CD4-positive, alpha-beta T cell (primary cell): ENCODE data around the gene SLFN12L. TPM values are rescaled to one million over a fixed set of nuclear protein-coding genes. Genes with fewer than 3 reads are reported as not detected.
"Not testable (repeated sequence)": the region's sequence is repeated elsewhere in the genome, so short reads cannot be mapped to it uniquely, and the experiment has no call there.

Source experiments
- ATAC-seq: fragments of 200-7000 bp; cut with Tn5 transposase; one replicate; pipeline ENCODE4 v1.10.0; 2022; ENCODE audit warnings: mild to moderate bottlenecking; ENCODE audit not compliant: poor library complexity
- CTCF ChIA-PET: fragments of 350-600 bp; sonication (Branson Sonifier 250); formaldehyde crosslinking; loops from one replicate; lab custom pipeline; 2021; ENCODE audit warnings: antibody characterized with exemption, inconsistent platforms; lab: Charles Lee
- POLR2A ChIA-PET: fragments of 350-600 bp; sonication (Branson Sonifier 250); formaldehyde crosslinking; loops from one replicate; lab custom pipeline; 2021; ENCODE audit warnings: antibody characterized with exemption, inconsistent platforms; lab: Charles Lee
- DNase-seq, 14 experiments: peaks; one replicate each; pipeline ENCODE4 v3.0.0-alpha.2; 2013 to 2020; ENCODE audit warnings: mixed read lengths in 2 of 14
- H3K27ac ChIP-seq, 2 donors: one replicate each; pipeline versions ENCODE4 v1.5.1 to v1.7.0; 2013; ENCODE audit warnings: low read length in 2 of 2, low read depth in 1 of 2, mild to moderate bottlenecking in 1 of 2
- H3K27me3 ChIP-seq, 2 experiments: 1 replicate in 1 of 2; 2 replicates in 1 of 2; pipeline versions ENCODE4 v1.6.1 to v1.7.0; 2013; ENCODE audit warnings: low read length in 2 of 2, control low read depth in 1 of 2, mild to moderate bottlenecking in 1 of 2, moderate library complexity in 1 of 2; ENCODE audit not compliant: insufficient read depth in 2 of 2, control insufficient read depth in 1 of 2
- H3K36me3 ChIP-seq: one replicate; pipeline ENCODE4 v1.6.1; 2013; ENCODE audit warnings: low read length, control low read depth; ENCODE audit not compliant: insufficient read depth
- H3K4me1 ChIP-seq: one replicate; pipeline ENCODE4 v1.6.1; 2013; ENCODE audit warnings: low read length, control low read depth; ENCODE audit not compliant: insufficient read depth
- H3K4me3 ChIP-seq: one replicate; pipeline ENCODE4 v1.5.1; 2013; ENCODE audit warnings: mild to moderate bottlenecking, low read length, moderate library complexity
- H3K9me3 ChIP-seq, 2 experiments: 1 replicate in 1 of 2; 2 replicates in 1 of 2; pipeline versions ENCODE4 v1.6.1 to v1.7.0; 2013; ENCODE audit warnings: low read length in 2 of 2, mild to moderate bottlenecking in 2 of 2, control low read depth in 1 of 2, moderate library complexity in 1 of 2; ENCODE audit not compliant: control insufficient read depth in 1 of 2, insufficient read depth in 1 of 2
- H3K27ac Mint-ChIP-seq: one replicate; pipeline ENCODE4 v1.8.0; 2020; ENCODE audit warnings: mixed read lengths
- H3K27me3 Mint-ChIP-seq: one replicate; pipeline ENCODE4 v1.8.0; 2021; ENCODE audit warnings: mixed read lengths
- H3K36me3 Mint-ChIP-seq: one replicate; pipeline ENCODE4 v1.8.0; 2021; ENCODE audit warnings: low read depth, mixed read lengths
- H3K4me1 Mint-ChIP-seq: one replicate; pipeline ENCODE4 v1.8.0; 2021; ENCODE audit warnings: low read depth, mixed read lengths
- H3K4me3 Mint-ChIP-seq: one replicate; pipeline ENCODE4 v1.8.0; 2020; ENCODE audit warnings: mild to moderate bottlenecking, mixed read lengths
- H3K9me3 Mint-ChIP-seq: one replicate; pipeline ENCODE4 v1.8.0; 2020; ENCODE audit warnings: mixed read lengths
- CTCF ChIP-seq: fragments of 200-600 bp; IDR thresholded peaks from one replicate; pipeline ENCODE4 v1.8.0; 2022; ENCODE audit warnings: antibody characterized with exemption, mild to moderate bottlenecking
- intact Hi-C, 2 experiments: fragments of 100-400 bp; cut with DNase I in 1 of 2; cut with micrococcal nuclease in 1 of 2; formaldehyde crosslinking; loops; one replicate each; pipeline versions ENCODE4 v1.15.1 to v1.9.0; 2023 to 2025; cut with DNase I, micrococcal nuclease
- total RNA-seq, 174 experiments: library from RNA in 2 of 174; stranded (reverse) in 2 of 174; gene quantifications; one replicate each; pipeline ENCODE4 v1.2.3 and lab custom pipeline; 2021 to 2026

SLFN12L gene
- total RNA-seq, 2 experiments from 2014 or later: 23.4 to 24.3 TPM

GRCh38 chr17:35519906-35520442 lies 17.5 kb downstream of the SLFN12L start:
- ChIA-PET POLR2A (interaction anchor here (0.8 to 1.5 kb wide), 3 partner anchors 33 to 126 kb away, joined by 3 read pairs; partner anchors contain the start of gene PEX12), CTCF (interaction anchor here (1.3 to 1.8 kb wide), 4 partner anchors 13 to 306 kb away, joined by 3 to 5 read pairs (median 4); no protein-coding TSS in a partner anchor)
- Mint-ChIP-seq H3K36me3 (peaks cover 91% of the 10 kb centered on the region), H3K27me3 (no peaks in the 10 kb centered on the region), H3K4me3 (peak overlapping the region; percentile 69), H3K4me1 (peaks cover 94% of the 10 kb centered on the region), H3K27ac (peak overlapping the region; percentile 60), H3K9me3 (no peaks in the 10 kb centered on the region)
- intact Hi-C loops: no loop called here
- DNase-seq (no peak), ATAC-seq (no peak)
- Histone ChIP-seq H3K27me3 (no peaks in the 10 kb centered on the region), H3K4me3 (no peak overlapping the region), H3K36me3 (peaks cover 32% of the 10 kb centered on the region), H3K9me3 (no peaks in the 10 kb centered on the region), H3K27ac (no peak overlapping the region), H3K4me1 (peaks cover 58% of the 10 kb centered on the region)
- TF ChIP-seq CTCF: no peak

GRCh38 chr17:35519439-35519838 lies 18.0 kb downstream of the SLFN12L start:
- intact Hi-C loops: no loop called here
- no peak overlapping the region for H3K4me3 ChIP-seq
- H3K27ac ChIP-seq: no peak overlapping the region
- ChIA-PET CTCF (interaction anchor here (0.7 to 1.8 kb wide), 3 partner anchors 14 to 20 kb away, joined by 3 to 5 read pairs (median 4); no protein-coding TSS in a partner anchor), POLR2A (interaction anchor here (0.8 to 1.5 kb wide), 3 partner anchors 33 to 126 kb away, joined by 3 read pairs; partner anchors contain the start of gene PEX12)
- Mint-ChIP-seq H3K27me3 (no peaks in the 10 kb centered on the region), H3K9me3 (no peaks in the 10 kb centered on the region), H3K4me3 (peak overlapping the region; percentile 69), H3K4me1 (peaks cover 88% of the 10 kb centered on the region), H3K36me3 (peaks cover 91% of the 10 kb centered on the region), H3K27ac (peak overlapping the region; percentile 60)
- H3K9me3 ChIP-seq: no peaks in the 10 kb centered on the region
- DNase-seq (peak in 2 of 14 experiments; percentile 38 to 57), ATAC-seq (peak; percentile 39)
- TF ChIP-seq CTCF: no peak
- H3K36me3 ChIP-seq: peaks cover 37% of the 10 kb centered on the region
- H3K4me1 ChIP-seq: peaks cover 59% of the 10 kb centered on the region
- H3K27me3 ChIP-seq: no peaks in the 10 kb centered on the region

GRCh38 chr17:35518431-35518830 lies 19.0 kb downstream of the SLFN12L start:
- H3K27me3 ChIP-seq, ATAC-seq, H3K4me3 ChIP-seq, H3K27me3 Mint-ChIP-seq, H3K27ac ChIP-seq, H3K9me3 Mint-ChIP-seq, intact Hi-C loops, H3K9me3 ChIP-seq: not testable (repeated sequence)
- Histone ChIP-seq H3K36me3 (peaks cover 38% of the 10 kb centered on the region), H3K4me1 (peaks cover 50% of the 10 kb centered on the region)
- H3K4me1 Mint-ChIP-seq: peaks cover 85% of the 10 kb centered on the region
- H3K36me3 Mint-ChIP-seq: peaks cover 91% of the 10 kb centered on the region
- CTCF ChIA-PET: interaction anchor here (1.8 to 2.0 kb wide), 2 partner anchors 18 to 31 kb away, joined by 4 to 7 read pairs; no protein-coding TSS in a partner anchor
- peak in 1 of 14 experiments; percentile 43 for DNase-seq
- peak overlapping the region; percentile 57 for H3K4me3 Mint-ChIP-seq
- peak overlapping the region; percentile 34 for H3K27ac Mint-ChIP-seq
- POLR2A ChIA-PET: interaction anchor here (1.2 kb wide), 2 partner anchors 13 to 290 kb away, joined by 4 read pairs; no protein-coding TSS in a partner anchor
